Stimulated activated CD4-positive, alpha-beta T cell treated with anti-CD3 and anti-CD28 coated beads, Interleukin-4, amount 100 ng/mL, for 24 hours (primary cell): ENCODE measurements around the gene RANBP17.
"Not testable (repeated sequence)": the region's sequence is repeated elsewhere in the genome, so short reads cannot be mapped to it uniquely, and the experiment has no call there.

Experiments
- DNase-seq: peaks from one replicate; pipeline ENCODE4 v3.0.0-alpha.2; 2020

RANBP17 gene

GRCh38 chr5:171261361-171261760 is 399.5 kb downstream of the RANBP17 start:
- DNase-seq, result no peak

- no peak for DNase-seq
Observed at GRCh38 chr5:171261904-171262303, 400.1 kb downstream of the RANBP17 start.

GRCh38 chr5:171263181-171263580 is 401.4 kb downstream of the RANBP17 start:
- DNase-seq, result no peak

GRCh38 chr5:171264843-171265242 is 403.0 kb downstream of the RANBP17 start:
- DNase-seq, result no peak

GRCh38 chr5:171268700-171269620 is 407.1 kb downstream of the RANBP17 start:
- DNase-seq, result no peak

GRCh38 chr5:171269717-171270116 is 407.9 kb downstream of the RANBP17 start:
- DNase-seq, result no peak

- DNase-seq, result no peak
Observed at GRCh38 chr5:171270136-171270535, 408.3 kb downstream of the RANBP17 start.

GRCh38 chr5:171271798-171272197 is 410.0 kb downstream of the RANBP17 start:
- no peak for DNase-seq

GRCh38 chr5:171272996-171273970 is 411.5 kb downstream of the RANBP17 start:
- DNase-seq, result no peak

GRCh38 chr5:171275841-171276544 is 414.2 kb downstream of the RANBP17 start:
- DNase-seq, result no peak

GRCh38 chr5:171283753-171284152 is 421.9 kb downstream of the RANBP17 start:
- no peak for DNase-seq

- no peak for DNase-seq
Observed at GRCh38 chr5:171285465-171285864, 423.6 kb downstream of the RANBP17 start.

- no peak for DNase-seq
Observed at GRCh38 chr5:171288066-171288465, 426.2 kb downstream of the RANBP17 start.

GRCh38 chr5:171291371-171291770 is 429.6 kb downstream of the RANBP17 start:
- no peak for DNase-seq

- DNase-seq, result no peak
Observed at GRCh38 chr5:171295299-171295698, 433.5 kb downstream of the RANBP17 start.

- DNase-seq, result no peak
Observed at GRCh38 chr5:171295801-171296200, 434.0 kb downstream of the RANBP17 start.

GRCh38 chr5:171297941-171298340 is 436.1 kb downstream of the RANBP17 start:
- DNase-seq, result not testable (repeated sequence)

- DNase-seq, result no peak
Observed at GRCh38 chr5:171299228-171299627, 437.4 kb downstream of the RANBP17 start.

- no peak for DNase-seq
Observed at GRCh38 chr5:171299851-171300250, 438.0 kb downstream of the RANBP17 start.

GRCh38 chr5:171300358-171300757 is 438.5 kb downstream of the RANBP17 start:
- DNase-seq, result no peak

- no peak for DNase-seq
Observed at GRCh38 chr5:171306166-171306565, 444.3 kb downstream of the RANBP17 start.

GRCh38 chr5:171306781-171307591 is 445.2 kb downstream of the RANBP17 start:
- no peak for DNase-seq
